Measurements from ENCODE around the gene POT1.

DNA sequence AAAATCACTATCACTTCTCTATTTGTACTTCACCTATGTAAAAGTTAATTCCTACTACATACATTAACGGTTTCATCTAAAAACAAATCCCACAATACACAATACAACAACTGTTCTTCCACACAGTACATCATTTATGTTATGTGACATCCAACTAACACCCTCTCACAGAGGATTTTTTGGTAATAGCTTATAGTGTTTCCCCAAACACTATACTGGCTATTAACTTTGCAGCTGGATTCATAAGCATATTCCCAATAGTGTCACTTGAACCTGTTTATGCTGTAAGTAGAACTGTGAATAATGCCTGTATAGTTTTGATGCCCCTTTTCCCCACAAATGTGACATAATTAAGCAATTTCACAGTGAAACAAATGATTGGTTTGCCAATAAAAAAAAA is 49.9 kb downstream of the POT1 start:
- TF ChIP-seq POLR2A (IDR thresholded peaks at IDR 0.05), result no peak
- TF ChIP-seq, protein P1, sequence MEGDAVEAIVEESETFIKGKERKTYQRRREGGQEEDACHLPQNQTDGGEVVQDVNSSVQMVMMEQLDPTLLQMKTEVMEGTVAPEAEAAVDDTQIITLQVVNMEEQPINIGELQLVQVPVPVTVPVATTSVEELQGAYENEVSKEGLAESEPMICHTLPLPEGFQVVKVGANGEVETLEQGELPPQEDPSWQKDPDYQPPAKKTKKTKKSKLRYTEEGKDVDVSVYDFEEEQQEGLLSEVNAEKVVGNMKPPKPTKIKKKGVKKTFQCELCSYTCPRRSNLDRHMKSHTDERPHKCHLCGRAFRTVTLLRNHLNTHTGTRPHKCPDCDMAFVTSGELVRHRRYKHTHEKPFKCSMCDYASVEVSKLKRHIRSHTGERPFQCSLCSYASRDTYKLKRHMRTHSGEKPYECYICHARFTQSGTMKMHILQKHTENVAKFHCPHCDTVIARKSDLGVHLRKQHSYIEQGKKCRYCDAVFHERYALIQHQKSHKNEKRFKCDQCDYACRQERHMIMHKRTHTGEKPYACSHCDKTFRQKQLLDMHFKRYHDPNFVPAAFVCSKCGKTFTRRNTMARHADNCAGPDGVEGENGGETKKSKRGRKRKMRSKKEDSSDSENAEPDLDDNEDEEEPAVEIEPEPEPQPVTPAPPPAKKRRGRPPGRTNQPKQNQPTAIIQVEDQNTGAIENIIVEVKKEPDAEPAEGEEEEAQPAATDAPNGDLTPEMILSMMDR (IDR thresholded peaks at IDR 0.05 in 4 of 5, conservative IDR thresholded peaks at IDR 0.05 in 1 of 5), result no peak

All from gastrocnemius medialis (tissue), 4 donors.